GM18909 (cell line): ENCODE results near the gene ADO.
"Not testable (repeated sequence)": the region's sequence is repeated elsewhere in the genome, so short reads cannot be mapped to it uniquely, and the experiment has no call there.

Experiments used
- ATAC-seq: cut with Tn5 transposase; IDR thresholded peaks from one replicate; pipeline ENCODE4 v1.9.1; 2021; ENCODE audit warnings: mild to moderate bottlenecking; ENCODE audit not compliant: unreplicated experiment, poor library complexity

The ADO gene

DNA sequence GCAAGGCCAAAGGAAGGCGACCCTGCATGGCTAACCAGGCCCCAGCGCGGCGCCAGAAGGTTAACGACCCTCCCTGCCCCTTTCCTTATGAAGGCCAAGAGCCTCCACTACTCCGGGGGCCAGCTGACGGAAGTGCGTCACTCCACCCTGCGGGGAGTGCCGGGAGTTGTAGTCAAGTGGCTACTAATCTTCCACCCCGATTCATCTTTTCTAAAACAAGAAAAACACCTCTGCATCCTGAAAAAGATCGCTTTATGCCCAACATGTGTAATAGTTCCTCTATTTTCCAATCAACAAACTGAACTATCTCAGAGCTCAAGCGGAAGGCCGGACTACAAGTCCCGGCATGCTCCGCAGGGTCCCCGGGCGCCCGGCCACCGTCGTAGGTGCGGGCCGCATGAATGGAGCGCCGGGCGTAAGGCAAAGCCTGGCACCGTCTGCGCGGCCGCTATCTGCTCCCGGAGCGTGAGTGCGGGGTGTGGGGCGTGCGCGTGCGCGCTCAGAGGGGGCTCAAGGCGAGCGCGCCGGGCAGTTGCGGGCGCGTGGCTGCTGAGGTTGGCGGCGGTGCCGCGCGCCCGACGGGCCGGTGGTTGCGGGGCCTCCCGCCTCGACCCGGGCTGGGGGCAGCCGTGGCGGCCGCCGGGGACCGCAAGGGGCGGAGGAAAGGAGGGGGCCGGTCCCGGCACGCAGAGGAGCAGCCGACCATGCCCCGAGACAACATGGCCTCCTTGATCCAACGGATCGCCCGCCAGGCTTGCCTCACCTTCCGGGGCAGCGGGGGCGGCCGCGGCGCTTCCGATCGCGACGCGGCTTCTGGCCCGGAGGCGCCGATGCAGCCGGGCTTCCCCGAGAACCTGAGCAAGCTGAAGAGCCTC lies at the start of gene ADO:
ADO (plus strand) TSS at position 365 of the 875 bp plus-strand sequence; CDS start at position 705, 340 bp downstream.
- peak; percentile 91 for ATAC-seq

GRCh38 chr10:62754963-62755362 lies 49.6 kb upstream of the ADO start:
- ATAC-seq = no peak

GRCh38 chr10:62755662-62756653 lies 48.6 kb upstream of the ADO start:
- ATAC-seq = no peak

GRCh38 chr10:62759599-62760175 lies 44.8 kb upstream of the ADO start:
- ATAC-seq = no peak

DNA sequence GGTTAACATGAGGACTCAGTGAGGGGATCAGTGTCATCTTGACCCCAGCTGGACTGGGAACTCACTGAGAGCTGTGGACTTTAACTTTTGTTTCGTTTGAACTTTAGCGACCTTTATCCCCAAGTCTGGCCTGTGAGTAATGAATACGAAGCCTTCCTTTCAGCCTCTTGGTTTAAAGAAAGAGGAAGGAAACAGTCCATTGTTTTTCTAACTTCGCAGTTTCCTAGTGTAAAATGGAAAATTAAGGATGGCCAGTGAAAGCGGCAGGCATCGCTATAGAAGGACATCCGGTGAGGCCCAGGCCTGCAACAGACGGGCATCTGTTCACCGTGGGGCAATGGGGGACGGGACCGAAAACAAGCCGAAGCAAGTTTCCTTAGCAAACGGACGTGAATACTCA lies 44.1 kb upstream of the ADO start:
- ATAC-seq = no peak

DNA sequence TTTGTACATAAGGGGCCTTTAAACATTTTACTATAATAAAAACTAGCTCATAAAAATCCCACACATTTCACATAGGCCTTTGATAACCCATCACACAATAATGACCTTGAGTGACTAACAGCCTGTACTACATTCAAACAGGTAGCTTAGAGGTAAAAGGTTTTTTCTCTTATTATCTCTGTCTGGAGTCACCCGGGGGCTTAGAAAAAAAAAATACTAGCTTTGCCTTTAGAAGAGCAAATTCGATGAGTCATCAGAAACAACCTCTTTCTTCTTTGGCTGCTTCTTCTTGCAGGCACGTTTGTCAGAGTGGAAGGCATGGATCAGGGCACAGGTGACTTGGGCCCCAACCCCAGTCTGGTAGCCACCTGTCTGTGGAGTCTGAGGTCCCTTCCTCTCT lies 43.4 kb upstream of the ADO start:
- no peak for ATAC-seq

- ATAC-seq = no peak
Measured at GRCh38 chr10:62763155-62763554, 41.4 kb upstream of the ADO start.

- ATAC-seq = no peak
Measured at GRCh38 chr10:62764011-62764410, 40.5 kb upstream of the ADO start.

DNA sequence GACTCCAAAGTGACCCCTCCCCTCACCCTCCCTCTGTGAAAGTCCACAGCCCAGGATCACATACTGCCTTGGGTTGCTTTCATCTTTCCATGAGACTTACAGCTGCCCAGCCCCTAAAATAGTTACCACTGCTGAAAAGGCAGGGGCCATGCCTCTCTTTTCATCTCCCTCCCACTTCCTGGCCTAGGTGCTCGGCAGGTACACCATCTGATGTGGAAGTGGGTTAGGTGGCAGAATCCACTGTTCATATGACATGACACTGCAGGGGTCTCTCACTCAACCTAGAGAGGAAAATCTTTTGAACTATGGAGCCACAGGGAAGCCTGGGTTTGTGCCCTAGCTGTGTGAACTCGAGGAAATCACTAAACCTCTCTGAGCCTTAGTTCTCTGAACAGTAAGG lies 38.8 kb upstream of the ADO start:
- ATAC-seq = no peak

DNA sequence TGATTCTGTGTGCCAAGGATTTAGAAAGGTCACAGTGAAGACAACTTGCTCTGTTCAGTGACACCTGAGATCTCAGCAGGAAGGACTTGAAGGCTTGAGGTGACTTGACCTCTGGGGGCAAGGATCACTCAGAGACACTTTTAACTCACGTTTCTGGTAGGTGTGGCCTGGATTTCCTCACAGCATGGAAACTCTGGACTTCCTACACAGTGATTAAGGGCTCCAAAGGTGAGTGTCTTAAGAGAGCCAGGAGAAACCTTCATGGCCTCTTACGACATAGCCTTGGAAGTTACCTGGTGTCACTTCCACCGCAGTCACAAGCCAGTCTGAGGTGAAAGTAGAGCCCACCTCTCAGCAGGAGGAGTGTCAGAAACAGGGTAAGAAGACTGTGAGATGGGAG lies 38.1 kb upstream of the ADO start:
- no peak for ATAC-seq

DNA sequence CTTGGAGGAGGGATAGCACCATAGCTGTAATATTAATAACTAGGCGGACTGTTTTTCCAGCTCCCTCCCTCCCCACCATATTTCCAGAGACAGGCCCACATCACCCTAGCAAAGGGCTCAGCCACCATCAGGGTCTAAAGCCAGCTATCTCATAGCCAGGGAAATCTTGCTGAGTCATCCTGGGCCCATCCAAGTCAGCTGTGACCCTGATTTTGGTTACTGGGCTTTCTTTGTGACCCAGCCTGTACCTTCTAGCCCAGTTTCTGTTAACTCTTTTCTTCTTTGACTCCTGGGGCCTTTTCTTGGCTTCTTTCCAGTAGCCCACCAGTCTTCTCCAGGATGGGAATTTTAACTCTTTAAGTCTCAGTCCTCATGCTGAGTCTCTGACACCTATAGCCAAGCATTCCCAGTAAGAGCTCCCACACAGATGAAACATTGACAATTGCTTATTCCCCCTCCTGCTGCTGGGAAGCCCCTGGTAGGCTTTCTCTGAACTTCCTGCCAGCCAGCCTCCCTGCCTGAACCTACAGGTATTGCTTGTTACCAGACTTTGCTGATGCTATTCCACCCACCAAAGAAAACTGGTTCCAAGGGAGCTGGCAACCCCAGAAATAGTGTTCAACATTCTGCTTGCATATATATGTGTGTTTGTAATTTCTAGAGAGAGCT lies 34.8 kb upstream of the ADO start:
- peak; percentile 71 for ATAC-seq

DNA sequence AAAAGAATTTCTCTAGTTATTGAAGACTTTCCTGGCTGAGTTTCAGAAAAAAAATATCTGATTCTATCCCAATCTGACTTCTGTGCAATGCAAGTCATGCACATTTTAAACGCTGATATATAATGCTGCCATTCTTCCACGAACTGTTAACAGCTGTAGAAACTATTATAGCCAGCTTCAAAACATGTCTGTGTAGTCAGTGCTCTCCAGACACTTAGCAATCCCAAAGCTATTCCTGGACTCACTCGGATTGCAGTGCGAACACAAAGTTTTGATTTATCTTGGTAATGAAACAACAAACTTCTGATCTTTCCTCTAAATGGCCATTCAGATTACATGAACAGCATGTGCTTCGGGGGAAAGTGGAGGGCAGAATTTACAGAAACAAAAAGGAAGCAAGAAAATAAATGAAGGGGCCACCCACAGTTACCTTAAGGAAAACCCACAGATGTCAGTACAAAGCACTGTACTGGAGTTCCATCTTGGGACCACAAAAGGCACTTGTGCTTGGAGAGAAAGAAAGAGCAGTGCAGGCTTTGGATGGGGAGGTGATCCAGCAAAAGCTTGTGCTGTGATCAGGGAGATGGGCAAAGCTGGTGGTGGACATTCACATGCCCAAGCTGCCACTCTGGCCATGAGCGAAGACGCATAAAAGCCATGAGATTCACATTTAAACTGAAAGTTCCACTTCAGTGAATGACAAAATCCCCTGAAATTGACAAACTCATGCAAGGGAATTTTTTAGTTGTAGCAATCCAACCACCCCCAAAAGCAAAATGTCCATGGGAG lies 32.1 kb upstream of the ADO start:
- no peak for ATAC-seq

DNA sequence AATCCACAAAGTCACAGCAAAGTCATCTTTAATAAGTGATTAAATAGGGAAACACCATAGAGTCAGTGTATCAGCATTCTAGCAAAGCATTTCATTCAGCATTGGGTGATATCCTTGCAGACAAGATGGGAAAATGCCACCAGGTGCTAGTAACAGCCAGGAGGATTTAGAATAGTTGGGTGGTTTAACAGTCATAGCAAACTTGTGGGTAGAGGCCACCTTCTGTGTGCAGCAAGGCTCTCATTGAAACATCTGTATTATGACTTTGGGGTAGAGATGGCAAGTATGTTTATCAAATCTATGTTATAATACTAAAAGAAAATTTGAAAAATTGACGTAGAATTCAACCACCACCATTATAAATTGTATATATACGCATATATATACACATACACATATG lies 26.4 kb upstream of the ADO start:
- peak; percentile 48 for ATAC-seq

- peak; percentile 96 for ATAC-seq
Measured at GRCh38 chr10:62779487-62780248, 24.9 kb upstream of the ADO start.

DNA sequence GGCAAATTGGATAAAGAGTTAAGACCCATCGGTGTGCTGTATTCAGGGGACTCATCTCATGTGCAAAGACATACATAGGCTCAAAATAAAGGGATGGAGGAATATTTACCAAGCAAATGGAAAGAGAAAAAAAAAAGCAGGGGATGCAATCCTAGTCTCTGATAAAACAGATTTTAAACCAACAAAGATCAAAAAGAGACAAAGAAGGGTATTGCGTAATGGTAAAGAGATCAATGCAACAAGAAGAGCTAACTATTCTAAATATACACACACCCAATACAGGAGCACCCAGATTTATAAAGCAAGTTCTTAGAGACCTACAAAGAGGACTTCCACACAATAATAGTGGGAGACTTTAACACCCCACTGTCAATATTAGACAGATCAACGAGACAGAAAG lies 20.0 kb upstream of the ADO start:
- not testable (repeated sequence) for ATAC-seq

- not testable (repeated sequence) for ATAC-seq
Measured at GRCh38 chr10:62788285-62788684, 16.2 kb upstream of the ADO start.

- ATAC-seq = no peak
Measured at GRCh38 chr10:62788861-62789467, 15.6 kb upstream of the ADO start.

GRCh38 chr10:62790019-62790555 lies 14.4 kb upstream of the ADO start:
- ATAC-seq = no peak
